PC-3 (cell line): ENCODE measurements around the gene DYSF. TPM values are rescaled to one million over a fixed set of nuclear protein-coding genes. Genes with fewer than 3 reads are reported as not detected.

Experiments
- ATAC-seq: fragments of 200-7000 bp; cut with Tn5 transposase; 2 replicates; pipeline ENCODE4 v1.9.1; 2020; ENCODE audit warnings: mild to moderate bottlenecking, moderate library complexity
- BruUV-seq: library from RNA; stranded (reverse); fragments of 400-500 nt; replicated peaks from 2 replicates; lab custom pipeline; 2021; lab: Mats Ljungman, UMichigan
- CTCF ChIA-PET: fragments of 300-600 bp; sonication (Branson Sonifier 250); formaldehyde crosslinking; loops from one replicate; lab custom pipeline; 2022; ENCODE audit warnings: antibody characterized with exemption; lab: Charles Lee
- POLR2A ChIA-PET: fragments of 300-600 bp; sonication (Branson Sonifier 250); formaldehyde crosslinking; loops from one replicate; lab custom pipeline; 2022; ENCODE audit warnings: antibody characterized with exemption; ENCODE audit not compliant: unreplicated experiment; lab: Charles Lee
- DNase-seq: peaks from one replicate; pipeline ENCODE4 v3.0.0-alpha.2; 2015
- H2AFZ ChIP-seq: fragments of 300-600 bp; sonication (generic); 2 replicates; pipeline ENCODE4 v1.6.0; 2016; ENCODE audit warnings: antibody characterized with exemption, low read length
- H3F3A ChIP-seq: fragments of 300-600 bp; sonication (generic); one replicate; pipeline ENCODE4 v1.6.0; 2017; ENCODE audit warnings: antibody characterized with exemption, low read length, control low read depth, mild to moderate bottlenecking; ENCODE audit not compliant: unreplicated experiment
- H3K27ac ChIP-seq: fragments of 300-600 bp; sonication (generic); 2 replicates; pipeline ENCODE4 v1.5.1; 2016; ENCODE audit warnings: mild to moderate bottlenecking, low read length
- H3K27me3 ChIP-seq: fragments of 300-600 bp; sonication (generic); 2 replicates; pipeline ENCODE4 v1.6.1; 2016; ENCODE audit warnings: low read length, mixed read lengths
- H3K36me3 ChIP-seq: fragments of 300-600 bp; sonication (generic); 2 replicates; pipeline ENCODE4 v1.6.1; 2016; ENCODE audit warnings: low read depth, mixed run types, low read length, mixed read lengths
- H3K4me1 ChIP-seq: fragments of 300-600 bp; sonication (generic); 2 replicates; pipeline ENCODE4 v1.5.1; 2016; ENCODE audit warnings: low read length; ENCODE audit not compliant: insufficient read depth
- H3K4me2 ChIP-seq: fragments of 300-600 bp; sonication (generic); 2 replicates; pipeline ENCODE4 v1.6.0; 2016; ENCODE audit warnings: low read length
- H3K4me3 ChIP-seq: fragments of 300-600 bp; sonication (generic); 2 replicates; pipeline ENCODE4 v1.5.1; 2016; ENCODE audit warnings: mild to moderate bottlenecking, low read length, mixed read lengths
- H3K79me2 ChIP-seq: fragments of 300-600 bp; sonication (generic); 2 replicates; pipeline ENCODE4 v1.6.1; 2017; ENCODE audit warnings: low read length, mixed read lengths
- H3K9ac ChIP-seq: fragments of 300-600 bp; sonication (generic); 2 replicates; pipeline ENCODE4 v1.6.0; 2016; ENCODE audit warnings: mild to moderate bottlenecking, low read length
- H3K9me2 ChIP-seq: fragments of 300-600 bp; sonication (generic); replicated peaks from 2 replicates; pipeline ENCODE4 v1.6.1; 2016; ENCODE audit warnings: mixed run types, low read length, mixed read lengths
- H3K9me3 ChIP-seq: fragments of 300-600 bp; sonication (generic); 2 replicates; pipeline ENCODE4 v1.6.1; 2016; ENCODE audit warnings: low read length, mixed read lengths
- H4K20me1 ChIP-seq: fragments of 300-600 bp; sonication (generic); 2 replicates; pipeline ENCODE4 v1.6.1; 2016; ENCODE audit warnings: low read length, mixed read lengths
- EZH2 ChIP-seq: fragments of 300-600 bp; sonication (generic); IDR thresholded peaks from one replicate; pipeline ENCODE4 v1.6.1; 2017; ENCODE audit warnings: antibody characterized with exemption, mild to moderate bottlenecking, low read length; ENCODE audit not compliant: unreplicated experiment
- EZH2phosphoT487 ChIP-seq: fragments of 300-600 bp; sonication (generic); IDR thresholded peaks from 2 replicates; pipeline ENCODE4 v1.6.1; 2018; ENCODE audit warnings: mild to moderate bottlenecking, antibody characterized with exemption, low read length, borderline replicate concordance
- intact Hi-C: fragments of 100-400 bp; cut with micrococcal nuclease; formaldehyde crosslinking; loops from 2 replicates; pipeline ENCODE4 v1.9.0; 2023
- total RNA-seq: library from RNA; depleted of rRNA; stranded (reverse); fragments of >200 nt; gene quantifications from 2 replicates; pipeline ENCODE4 v1.2.3, GENCODE V29; 2014
- TF ChIP-seq, protein P1 (sequence below): fragments of 300-600 bp; sonication (generic); conservative IDR thresholded peaks from 2 replicates; pipeline ENCODE4 v1.5.1; 2017; ENCODE audit warnings: antibody characterized with exemption, low read depth, mild to moderate bottlenecking, low read length

DYSF gene
- total RNA-seq, 1 experiment from 2014 or later: 13.0 TPM

DNA sequence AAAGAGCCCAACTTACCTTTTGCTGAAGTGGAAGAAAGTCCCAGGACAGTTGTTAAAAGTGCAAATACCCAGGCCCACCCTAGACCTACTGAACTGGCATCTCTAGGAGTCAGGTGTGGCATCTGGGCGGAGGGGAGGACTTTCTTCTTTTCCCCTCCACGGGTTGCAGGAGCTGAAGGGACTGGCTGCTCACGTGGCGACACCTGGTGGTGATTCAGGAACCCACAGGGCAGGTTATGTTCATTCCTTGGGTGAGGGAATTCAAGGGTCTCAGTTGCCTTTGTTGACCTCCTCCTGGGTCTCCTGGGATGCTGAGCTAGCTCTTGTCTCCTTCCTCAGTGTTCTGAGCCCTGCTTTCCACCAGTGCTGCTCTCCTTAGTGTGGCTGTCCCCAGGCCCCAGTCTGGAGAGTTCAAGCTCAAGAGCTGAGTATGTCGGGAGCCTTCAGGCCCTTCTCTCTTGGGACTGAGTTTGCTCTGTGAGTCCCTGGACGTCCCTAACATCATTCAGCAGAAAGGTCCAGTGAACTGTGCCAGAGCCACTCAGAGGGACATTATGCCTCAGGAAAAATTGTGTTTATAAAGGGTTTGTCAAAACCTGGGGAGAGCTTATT, 56.9 kb downstream of the DYSF start:
- Histone ChIP-seq H3K4me1 (no peaks in the 10 kb centered on the region), H3K4me3 (no peak overlapping the region), H3F3A (no peaks in the 10 kb centered on the region), H3K27ac (no peak overlapping the region), H3K9ac (no peak overlapping the region), H3K36me3 (no peaks in the 10 kb centered on the region), H3K27me3 (no peaks in the 10 kb centered on the region), H3K4me2 (no peak overlapping the region), H3K79me2 (no peaks in the 10 kb centered on the region), H2AFZ (no peak overlapping the region), H3K9me3 (no peaks in the 10 kb centered on the region), H4K20me1 (no peaks in the 10 kb centered on the region), H3K9me2 (no peaks in the 10 kb centered on the region)
- TF ChIP-seq, protein P1, sequence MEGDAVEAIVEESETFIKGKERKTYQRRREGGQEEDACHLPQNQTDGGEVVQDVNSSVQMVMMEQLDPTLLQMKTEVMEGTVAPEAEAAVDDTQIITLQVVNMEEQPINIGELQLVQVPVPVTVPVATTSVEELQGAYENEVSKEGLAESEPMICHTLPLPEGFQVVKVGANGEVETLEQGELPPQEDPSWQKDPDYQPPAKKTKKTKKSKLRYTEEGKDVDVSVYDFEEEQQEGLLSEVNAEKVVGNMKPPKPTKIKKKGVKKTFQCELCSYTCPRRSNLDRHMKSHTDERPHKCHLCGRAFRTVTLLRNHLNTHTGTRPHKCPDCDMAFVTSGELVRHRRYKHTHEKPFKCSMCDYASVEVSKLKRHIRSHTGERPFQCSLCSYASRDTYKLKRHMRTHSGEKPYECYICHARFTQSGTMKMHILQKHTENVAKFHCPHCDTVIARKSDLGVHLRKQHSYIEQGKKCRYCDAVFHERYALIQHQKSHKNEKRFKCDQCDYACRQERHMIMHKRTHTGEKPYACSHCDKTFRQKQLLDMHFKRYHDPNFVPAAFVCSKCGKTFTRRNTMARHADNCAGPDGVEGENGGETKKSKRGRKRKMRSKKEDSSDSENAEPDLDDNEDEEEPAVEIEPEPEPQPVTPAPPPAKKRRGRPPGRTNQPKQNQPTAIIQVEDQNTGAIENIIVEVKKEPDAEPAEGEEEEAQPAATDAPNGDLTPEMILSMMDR: peak; percentile 95
- no peak for TF ChIP-seq EZH2
- ATAC-seq (peak; percentile 90), DNase-seq (peak; percentile 73)
- no TSS peak for BruUV-seq
- CTCF ChIA-PET: interaction anchor here (1.0 to 1.4 kb wide), 2 partner anchors 50 to 210 kb away, joined by 6 to 23 read pairs; no protein-coding TSS in a partner anchor
- POLR2A ChIA-PET: no interaction called here
- intact Hi-C loops: loop anchor here (1.0 to 2.0 kb wide), 4 partner anchors 49 to 286 kb away; partner anchors contain the start of gene DYSF

DNA sequence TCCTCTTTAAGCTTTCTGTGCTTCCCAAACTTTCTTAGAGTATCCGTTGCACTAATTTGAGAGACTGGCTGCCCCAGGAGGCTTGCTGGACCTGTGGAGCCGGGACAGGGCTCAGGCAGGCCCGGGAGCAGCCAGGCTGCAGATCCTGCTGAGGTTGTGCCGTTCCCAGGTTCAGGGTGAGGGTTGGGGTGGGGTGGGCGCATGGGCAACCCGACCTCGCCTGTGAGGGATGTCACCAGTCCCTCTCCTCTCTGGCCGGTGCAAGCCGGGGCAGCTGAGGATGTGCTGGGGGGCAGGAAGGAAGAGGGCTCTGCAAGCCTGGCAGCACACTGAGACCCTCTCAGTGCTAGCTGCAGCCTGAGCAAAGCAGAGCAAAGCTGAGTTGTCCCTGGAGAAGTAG, 57.6 kb downstream of the DYSF start:
- POLR2A ChIA-PET: no interaction called here

DNA sequence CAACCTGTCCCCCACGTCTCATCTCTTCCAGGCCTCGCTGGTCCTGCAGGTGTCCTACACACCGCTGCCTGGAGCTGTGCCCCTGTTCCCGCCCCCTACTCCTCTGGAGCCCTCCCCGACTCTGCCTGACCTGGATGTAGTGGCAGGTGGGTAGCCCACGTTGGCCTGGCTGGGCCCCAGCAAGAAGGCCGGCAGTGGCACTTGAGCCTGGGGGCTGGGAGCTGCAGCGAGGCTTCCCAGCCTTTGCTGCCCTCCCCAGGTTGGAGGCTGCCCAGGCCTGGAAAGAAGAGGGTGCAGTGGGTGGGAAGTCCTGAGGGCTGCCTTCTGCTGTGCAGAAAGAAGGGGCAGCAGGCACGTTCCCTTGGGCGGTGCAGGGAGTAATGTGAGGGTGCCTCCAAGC, 58.4 kb downstream of the DYSF start:
- H3K9ac ChIP-seq: no peak overlapping the region

More for the DNA sequence above, 57.6 kb downstream of the DYSF start:
- no peak for DNase-seq
- BruUV-seq: no TSS peak
- intact Hi-C loops: loop anchor here (1.0 to 2.0 kb wide), 4 partner anchors 50 to 287 kb away; partner anchors contain the start of gene DYSF
- no peaks in the 10 kb centered on the region for H3K79me2 ChIP-seq
- H3F3A ChIP-seq: no peaks in the 10 kb centered on the region
- H3K4me2 ChIP-seq: no peak overlapping the region
- H3K9me2 ChIP-seq: no peaks in the 10 kb centered on the region
- H4K20me1 ChIP-seq: no peaks in the 10 kb centered on the region
- H2AFZ ChIP-seq: no peak overlapping the region
- no peak overlapping the region for H3K27ac ChIP-seq
- CTCF ChIA-PET: interaction anchor here (1.0 to 1.4 kb wide), 2 partner anchors 50 to 211 kb away, joined by 6 to 23 read pairs; no protein-coding TSS in a partner anchor
- no peak for ATAC-seq
- H3K4me3 ChIP-seq: no peak overlapping the region
- H3K9me3 ChIP-seq: no peaks in the 10 kb centered on the region
- H3K4me1 ChIP-seq: no peaks in the 10 kb centered on the region
- no peaks in the 10 kb centered on the region for H3K27me3 ChIP-seq
- H3K36me3 ChIP-seq: no peaks in the 10 kb centered on the region
- H3K9ac ChIP-seq: no peak overlapping the region
- no peak for TF ChIP-seq EZH2phosphoT487
- no peak for TF ChIP-seq EZH2
- TF ChIP-seq, protein P1: no peak

More for the DNA sequence above, 58.4 kb downstream of the DYSF start:
- no peaks in the 10 kb centered on the region for H3F3A ChIP-seq
- no peak overlapping the region for H3K27ac ChIP-seq
- DNase-seq: no peak
- H4K20me1 ChIP-seq: no peaks in the 10 kb centered on the region
- no peaks in the 10 kb centered on the region for H3K27me3 ChIP-seq
- no peaks in the 10 kb centered on the region for H3K9me2 ChIP-seq
- ChIA-PET POLR2A (no interaction called here), CTCF (no interaction called here)
- no peaks in the 10 kb centered on the region for H3K9me3 ChIP-seq
- no peak for ATAC-seq
- intact Hi-C loops: loop anchor here (2.0 kb wide), 1 partner anchor 59 kb away; the partner anchor contains the start of gene DYSF
- no peaks in the 10 kb centered on the region for H3K4me1 ChIP-seq
- H3K4me2 ChIP-seq: no peak overlapping the region
- no TSS peak for BruUV-seq
- H3K36me3 ChIP-seq: no peaks in the 10 kb centered on the region
- no peaks in the 10 kb centered on the region for H3K79me2 ChIP-seq
- H3K4me3 ChIP-seq: no peak overlapping the region
- no peak overlapping the region for H2AFZ ChIP-seq
- TF ChIP-seq, protein P1: no peak
- TF ChIP-seq EZH2phosphoT487: no peak
- no peak for TF ChIP-seq EZH2
